GM12892 (cell line): ENCODE data around the gene IFNK.

ENCODE experiments used
- DNase-seq: peaks from one replicate; pipeline ENCODE4 v3.0.0; 2011; ENCODE audit not compliant: insufficient read length
- FAIRE-seq: peaks from 2 replicates; lab custom pipeline; 2011; peaks lifted over from hg19 to GRCh38; lab: Jason Lieb, UNC
- POLR2A ChIP-seq: IDR thresholded peaks from 2 replicates; pipeline ENCODE4 v1.6.1; 2011; ENCODE audit warnings: low read depth, low read length, control low read depth
- POLR2AphosphoS5 ChIP-seq: IDR thresholded peaks from 2 replicates; pipeline ENCODE4 v1.6.1; 2011; ENCODE audit warnings: low read depth, low read length, control low read depth
- TAF1 ChIP-seq: IDR thresholded peaks from 2 replicates; pipeline ENCODE4 v1.6.1; 2011; ENCODE audit warnings: low read depth, mild to moderate bottlenecking, control low read depth, low read length, borderline replicate concordance

The IFNK gene

DNA sequence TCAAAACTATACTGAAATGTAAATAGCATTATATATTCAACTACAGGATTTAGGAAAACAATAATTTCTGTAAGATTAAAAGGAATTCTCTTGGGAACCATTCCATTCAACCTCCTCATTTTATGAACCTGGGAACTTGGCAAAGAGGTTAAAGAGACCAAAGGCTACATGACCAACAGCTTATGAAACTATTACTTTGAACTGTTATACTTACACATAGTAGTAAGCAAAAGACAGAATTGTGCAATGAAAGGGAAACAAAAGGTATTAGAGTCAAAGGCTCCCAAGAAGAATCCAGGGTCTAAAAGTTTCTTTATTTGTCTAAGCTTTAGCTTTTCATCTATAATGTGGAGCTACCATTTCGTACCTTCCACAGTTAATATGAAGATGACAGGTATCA lies 42.0 kb downstream of the IFNK start:
- TF ChIP-seq POLR2A (no peak), POLR2AphosphoS5 (no peak), TAF1 (no peak)
- FAIRE-seq (no peak), DNase-seq (no peak)

- TF ChIP-seq POLR2AphosphoS5 (no peak), POLR2A (no peak), TAF1 (no peak)
- no peak for DNase-seq
- peak; percentile 67 for FAIRE-seq
These were observed 45.3 kb downstream of the IFNK start for GRCh38 chr9:27569406-27569805.

- no peak for TF ChIP-seq POLR2A
- no peak for TF ChIP-seq TAF1
- no peak for TF ChIP-seq POLR2AphosphoS5
- FAIRE-seq: no peak
- no peak for DNase-seq
These were observed 46.9 kb downstream of the IFNK start for GRCh38 chr9:27571011-27571410.

- FAIRE-seq (no peak), DNase-seq (no peak)
- TF ChIP-seq POLR2AphosphoS5: no peak
- TF ChIP-seq POLR2A: no peak
- no peak for TF ChIP-seq TAF1
These were observed 48.0 kb downstream of the IFNK start for GRCh38 chr9:27572061-27572460.

DNA sequence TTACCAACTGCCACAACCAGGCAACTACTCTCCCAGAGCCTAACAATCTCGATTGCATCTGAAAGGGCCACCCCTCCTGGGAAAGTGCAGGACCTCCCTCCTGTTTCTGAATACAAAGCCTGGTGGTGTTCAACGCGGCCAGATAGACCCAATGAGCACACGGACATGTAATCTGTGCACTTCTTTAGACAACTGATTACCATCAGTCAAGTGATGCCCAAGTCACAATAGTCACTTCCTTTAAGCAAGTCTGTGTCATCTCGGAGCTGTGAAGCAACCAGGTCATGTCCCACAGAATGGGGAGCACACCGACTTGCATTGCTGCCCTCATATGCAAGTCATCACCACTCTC lies 48.5 kb downstream of the IFNK start:
- peak; percentile 82 for FAIRE-seq
- no peak for DNase-seq

DNA sequence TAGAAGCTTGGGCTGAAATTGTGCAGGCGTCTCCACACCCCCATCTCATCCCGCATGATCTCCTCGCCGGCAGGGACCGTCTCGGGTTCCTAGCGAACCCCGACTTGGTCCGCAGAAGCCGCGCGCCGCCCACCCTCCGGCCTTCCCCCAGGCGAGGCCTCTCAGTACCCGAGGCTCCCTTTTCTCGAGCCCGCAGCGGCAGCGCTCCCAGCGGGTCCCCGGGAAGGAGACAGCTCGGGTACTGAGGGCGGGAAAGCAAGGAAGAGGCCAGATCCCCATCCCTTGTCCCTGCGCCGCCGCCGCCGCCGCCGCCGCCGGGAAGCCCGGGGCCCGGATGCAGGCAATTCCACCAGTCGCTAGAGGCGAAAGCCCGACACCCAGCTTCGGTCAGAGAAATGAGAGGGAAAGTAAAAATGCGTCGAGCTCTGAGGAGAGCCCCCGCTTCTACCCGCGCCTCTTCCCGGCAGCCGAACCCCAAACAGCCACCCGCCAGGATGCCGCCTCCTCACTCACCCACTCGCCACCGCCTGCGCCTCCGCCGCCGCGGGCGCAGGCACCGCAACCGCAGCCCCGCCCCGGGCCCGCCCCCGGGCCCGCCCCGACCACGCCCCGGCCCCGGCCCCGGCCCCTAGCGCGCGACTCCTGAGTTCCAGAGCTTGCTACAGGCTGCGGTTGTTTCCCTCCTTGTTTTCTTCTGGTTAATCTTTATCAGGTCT lies 49.0 kb downstream of the IFNK start, which contains the start of gene C9orf72:
C9orf72 (minus strand) TSS at position 564 of the 716 bp plus-strand sequence. CDS start 6,361 bp downstream, outside the sequence.
- FAIRE-seq (peak; percentile 42), DNase-seq (peak; percentile 48)
- TF ChIP-seq TAF1: peak; percentile 56; the same call in 1 of the 2 replicates
- no peak; the same call in 1 of the 2 replicates for TF ChIP-seq POLR2AphosphoS5
- peak; percentile 17; the same call in 1 of the 2 replicates for TF ChIP-seq POLR2A

More for the DNA sequence above, 48.5 kb downstream of the IFNK start:
- TF ChIP-seq POLR2A: no peak; the same call in 1 of the 2 replicates
- TF ChIP-seq POLR2AphosphoS5: no peak
- no peak for TF ChIP-seq TAF1

DNA sequence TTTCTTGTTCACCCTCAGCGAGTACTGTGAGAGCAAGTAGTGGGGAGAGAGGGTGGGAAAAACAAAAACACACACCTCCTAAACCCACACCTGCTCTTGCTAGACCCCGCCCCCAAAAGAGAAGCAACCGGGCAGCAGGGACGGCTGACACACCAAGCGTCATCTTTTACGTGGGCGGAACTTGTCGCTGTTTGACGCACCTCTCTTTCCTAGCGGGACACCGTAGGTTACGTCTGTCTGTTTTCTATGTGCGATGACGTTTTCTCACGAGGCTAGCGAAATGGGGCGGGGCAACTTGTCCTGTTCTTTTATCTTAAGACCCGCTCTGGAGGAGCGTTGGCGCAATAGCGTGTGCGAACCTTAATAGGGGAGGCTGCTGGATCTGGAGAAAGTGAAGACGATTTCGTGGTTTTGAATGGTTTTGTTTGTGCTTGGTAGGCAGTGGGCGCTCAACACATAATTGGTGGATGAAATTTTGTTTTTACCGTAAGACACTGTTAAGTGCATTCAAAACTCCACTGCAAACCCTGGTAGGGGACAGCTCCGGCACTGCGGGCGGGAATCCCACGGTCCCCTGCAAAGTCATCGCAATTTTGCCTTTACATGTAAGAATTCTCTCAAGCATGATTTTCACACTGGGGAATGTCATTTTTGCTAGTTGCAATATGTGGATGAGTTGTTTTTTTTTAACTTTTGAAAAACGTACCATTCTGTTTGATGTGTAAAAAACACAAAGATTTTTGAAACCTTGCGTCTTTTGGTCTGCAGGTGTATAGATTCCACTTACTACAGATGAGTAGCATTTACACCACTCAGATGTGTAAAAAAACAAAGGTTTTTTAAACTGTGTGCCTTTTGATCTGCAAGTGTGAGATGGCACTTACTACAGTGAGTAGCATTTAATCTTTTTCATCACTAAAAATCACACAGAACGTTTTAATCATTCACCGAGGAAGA lies 49.8 kb downstream of the IFNK start:
- TF ChIP-seq POLR2AphosphoS5: peak; percentile 68; the same call in 1 of the 2 replicates
- TF ChIP-seq POLR2A: peak; percentile 63
- TF ChIP-seq TAF1: no peak
- peak; percentile 99 for FAIRE-seq

More for the DNA sequence above, 49.8 kb downstream of the IFNK start:
- peak; percentile 46 for DNase-seq
